Gastrocnemius medialis (tissue), 4 donors: Measurements from ENCODE around the gene ABT1. TPM values are rescaled to one million over a fixed set of nuclear protein-coding genes. Genes with fewer than 3 reads are reported as not detected.

Experiments
- ATAC-seq, 2 donors: fragments of 150-250 bp; one replicate each; pipeline ENCODE4 v1.9.1; 2016
- DNase-seq, 2 donors: peaks; one replicate each; pipeline ENCODE4 v3.0.0-alpha.2; 2019
- H3K27ac ChIP-seq, 4 donors: fragments of 200-600 bp; sonication (generic); 1 replicate in 1 of 4; 2 replicates in 3 of 4; pipeline ENCODE4 v1.5.1; 2016 to 2018; ENCODE audit warnings: mild to moderate bottlenecking in 2 of 4, moderate library complexity in 1 of 4
- H3K27me3 ChIP-seq, 3 donors: fragments of 200-600 bp; sonication (generic) in 2 of 3; 1 replicate in 1 of 3; 2 replicates in 2 of 3; pipeline versions ENCODE4 v1.5.1 to v1.6.0; 2016 to 2019; ENCODE audit warnings: mild to moderate bottlenecking in 1 of 3, moderate library complexity in 1 of 3
- H3K36me3 ChIP-seq, 2 donors: fragments of 200-600 bp; sonication (generic) in 1 of 2; one replicate each; pipeline ENCODE4 v1.5.1; 2017 to 2018
- H3K4me1 ChIP-seq, 2 donors: fragments of 200-600 bp; sonication (generic) in 1 of 2; one replicate each; pipeline ENCODE4 v1.5.1; 2016 to 2017; ENCODE audit warnings: mild to moderate bottlenecking in 2 of 2
- H3K4me3 ChIP-seq, 4 donors: fragments of 200-600 bp; sonication (generic) in 3 of 4; 1 replicate in 1 of 4; 2 replicates in 3 of 4; pipeline ENCODE4 v1.5.1; 2016 to 2019; ENCODE audit warnings: mild to moderate bottlenecking in 2 of 4
- H3K9me3 ChIP-seq, 3 donors: fragments of 200-600 bp; sonication (generic) in 2 of 3; 1 replicate in 1 of 3; 2 replicates in 2 of 3; pipeline ENCODE4 v1.5.1; 2016 to 2019
- CTCF ChIP-seq, 5 experiments: fragments of 450-650 bp in 3 of 5; fragments of 200-600 bp in 2 of 5; sonication (generic) in 2 of 5; IDR thresholded peaks in 4 of 5; conservative IDR thresholded peaks in 1 of 5; 1 replicate in 4 of 5; 2 replicates in 1 of 5; pipeline ENCODE4 v1.5.1; 2016 to 2019; ENCODE audit warnings: antibody characterized with exemption in 5 of 5, mild to moderate bottlenecking in 3 of 5, moderate library complexity in 3 of 5
- POLR2A ChIP-seq, 2 donors: fragments of 450-650 bp; IDR thresholded peaks; one replicate each; pipeline ENCODE4 v1.6.1; 2017; ENCODE audit warnings: antibody characterized with exemption in 2 of 2, mild to moderate bottlenecking in 2 of 2, moderate library complexity in 2 of 2
- in situ Hi-C, 4 donors: fragments of 200-750 bp; cut with MboI; loops; one replicate each; pipeline versions ENCODE4 v1.15.0 to v1.8.0; 2017; ENCODE audit warnings: low sequenced_read_pairs in 4 of 4
- intact Hi-C: fragments of 100-400 bp; cut with DNase I; formaldehyde crosslinking; loops from one replicate; pipeline ENCODE4 v1.15.1; 2023; ENCODE audit warnings: low total_unique reads
- total RNA-seq, 4 donors: library from RNA; depleted of rRNA; stranded (reverse); fragments of >200 nt; gene quantifications; one replicate each; pipeline versions ENCODE4 v1.1.0 to v1.2.3, GENCODE V29; 2016

The ABT1 gene
- total RNA-seq, 4 donors from 2014 or later = 7.1 to 13.2 (median 9.5) TPM

- DNase-seq = no peak
- TF ChIP-seq CTCF (IDR thresholded peaks at IDR 0.05 in 4 of 5, conservative IDR thresholded peaks at IDR 0.05 in 1 of 5) = no peak
- no peak for TF ChIP-seq POLR2A (IDR thresholded peaks at IDR 0.05)
- Histone ChIP-seq H3K27ac (peak overlapping the region; percentile 86 to 93 (median 90)), H3K4me3 (peak overlapping the region; percentile 82 to 97 (median 90)), H3K4me1 (peaks cover 11 to 19% of the 10 kb centered on the region in 2 donors), H3K27me3 (peaks cover 12 to 18% (median 18%) of the 10 kb centered on the region in 3 donors), H3K36me3 (peaks cover 0 to 26% of the 10 kb centered on the region in 2 donors), H3K9me3 (no peaks in the 10 kb centered on the region)
- in situ Hi-C loops (loop anchor here in 3 of 4 donors (5.0 to 10.0 kb wide), 4 partner anchors 253 to 423 kb away; no protein-coding TSS in a partner anchor), intact Hi-C loops (loop anchor here (5.0 to 10.0 kb wide), 4 partner anchors 41 to 534 kb away; a partner anchor contains a TSS)
- ATAC-seq = no peak
These were observed 1.1 kb downstream of the ABT1 start for GRCh38 chr6:26597821-26598220.

GRCh38 chr6:26598267-26598666 is 1.5 kb downstream of the ABT1 start:
- no peak overlapping the region for H3K27ac ChIP-seq
- H3K27me3 ChIP-seq = peaks cover 8 to 15% (median 14%) of the 10 kb centered on the region in 3 donors
- ATAC-seq (no peak), DNase-seq (no peak)
- intact Hi-C loops (loop anchor here (5.0 to 10.0 kb wide), 4 partner anchors 41 to 534 kb away; a partner anchor contains a TSS), in situ Hi-C loops (loop anchor here in 3 of 4 donors (5.0 to 10.0 kb wide), 4 partner anchors 253 to 423 kb away; no protein-coding TSS in a partner anchor)
- no peaks in the 10 kb centered on the region for H3K9me3 ChIP-seq
- peaks cover 11 to 19% of the 10 kb centered on the region in 2 donors for H3K4me1 ChIP-seq
- no peak overlapping the region for H3K4me3 ChIP-seq
- H3K36me3 ChIP-seq = peaks cover 0 to 26% of the 10 kb centered on the region in 2 donors
- TF ChIP-seq CTCF (IDR thresholded peaks at IDR 0.05 in 4 of 5, conservative IDR thresholded peaks at IDR 0.05 in 1 of 5) (no peak), POLR2A (IDR thresholded peaks at IDR 0.05) (no peak)

- Histone ChIP-seq H3K4me3 (no peak overlapping the region), H3K9me3 (no peaks in the 10 kb centered on the region), H3K27me3 (peaks cover 0 to 7% (median 5%) of the 10 kb centered on the region in 3 donors), H3K27ac (no peak overlapping the region), H3K36me3 (peaks cover 0 to 26% of the 10 kb centered on the region in 2 donors), H3K4me1 (peaks cover 11 to 19% of the 10 kb centered on the region in 2 donors)
- TF ChIP-seq POLR2A (IDR thresholded peaks at IDR 0.05) (no peak), CTCF (IDR thresholded peaks at IDR 0.05 in 4 of 5, conservative IDR thresholded peaks at IDR 0.05 in 1 of 5) (no peak)
- intact Hi-C loops (loop anchor here (5.0 to 10.0 kb wide), 4 partner anchors 42 to 533 kb away; a partner anchor contains a TSS), in situ Hi-C loops (loop anchor here in 3 of 4 donors (5.0 to 10.0 kb wide), 4 partner anchors 254 to 424 kb away; no protein-coding TSS in a partner anchor)
- no peak for DNase-seq
- ATAC-seq = no peak
These were observed 2.4 kb downstream of the ABT1 start for GRCh38 chr6:26599134-26599533.

GRCh38 chr6:26599591-26599990 is 2.8 kb downstream of the ABT1 start:
- intact Hi-C loops = loop anchor here (5.0 to 10.0 kb wide), 4 partner anchors 42 to 533 kb away; a partner anchor contains a TSS
- Histone ChIP-seq H3K27me3 (peaks cover 0 to 2% (median under 1%) of the 10 kb centered on the region in 3 donors), H3K4me3 (no peak overlapping the region), H3K4me1 (peaks cover 11 to 19% of the 10 kb centered on the region in 2 donors), H3K9me3 (no peaks in the 10 kb centered on the region), H3K36me3 (peaks cover 0 to 26% of the 10 kb centered on the region in 2 donors), H3K27ac (no peak overlapping the region)
- in situ Hi-C loops = loop anchor here in 3 of 4 donors (5.0 to 10.0 kb wide), 4 partner anchors 255 to 425 kb away; no protein-coding TSS in a partner anchor
- ATAC-seq (no peak), DNase-seq (no peak)
- no peak for TF ChIP-seq CTCF (IDR thresholded peaks at IDR 0.05 in 4 of 5, conservative IDR thresholded peaks at IDR 0.05 in 1 of 5)
